WTC11 (cell line): ENCODE data around the gene FRMD4A.

Experiments used
- GRHL2 ChIP-seq: fragments of 250-450 bp; sonication (Bioruptor Pico); IDR thresholded peaks from 2 replicates; pipeline ENCODE4 v1.8.0; 2022; ENCODE audit warnings: mild to moderate bottlenecking, moderate library complexity; ENCODE audit not compliant: insufficient replicate concordance, severe bottlenecking
- SP1 ChIP-seq: sonication (generic); formaldehyde crosslinking; conservative IDR thresholded peaks from 2 replicates; pipeline ENCODE4 v1.8.1; 2022; ENCODE audit warnings: missing genetic modification reagents
- TF ChIP-seq, protein P1 (sequence below): fragments of 200-600 bp; IDR thresholded peaks from 2 replicates; pipeline ENCODE4 v1.8.0; 2022; ENCODE audit warnings: antibody characterized with exemption
- TF ChIP-seq, protein P2 (sequence below): sonication (generic); formaldehyde crosslinking; IDR thresholded peaks from 2 replicates; pipeline ENCODE4 v1.8.1; 2023; ENCODE audit warnings: mild to moderate bottlenecking, missing genetic modification reagents, borderline replicate concordance
- TF ChIP-seq, protein P3 (sequence below): sonication (generic); formaldehyde crosslinking; IDR thresholded peaks from 2 replicates; pipeline ENCODE4 v1.8.0; 2022; ENCODE audit warnings: mild to moderate bottlenecking, missing genetic modification reagents

DNA sequence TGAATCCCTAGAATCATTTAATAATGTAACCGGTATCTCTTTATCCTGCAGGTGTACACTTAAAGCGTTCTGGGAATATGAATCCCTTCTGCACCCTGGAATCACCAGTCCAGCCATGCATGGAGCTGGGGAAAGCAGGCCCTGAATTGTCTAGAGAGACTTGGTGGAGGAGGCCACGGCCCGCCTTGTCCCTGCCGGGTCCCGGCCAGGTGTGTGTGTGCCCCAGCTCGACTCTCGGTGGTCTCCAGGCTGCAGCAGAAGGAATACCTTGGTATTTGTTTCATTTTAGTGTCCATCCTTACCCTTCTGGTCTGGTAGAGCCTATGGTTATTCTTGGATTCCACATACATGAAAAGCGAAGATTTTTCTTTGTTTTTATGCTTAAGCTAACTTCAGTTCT, 685.9 kb downstream of the FRMD4A start:
- TF ChIP-seq, protein P1, sequence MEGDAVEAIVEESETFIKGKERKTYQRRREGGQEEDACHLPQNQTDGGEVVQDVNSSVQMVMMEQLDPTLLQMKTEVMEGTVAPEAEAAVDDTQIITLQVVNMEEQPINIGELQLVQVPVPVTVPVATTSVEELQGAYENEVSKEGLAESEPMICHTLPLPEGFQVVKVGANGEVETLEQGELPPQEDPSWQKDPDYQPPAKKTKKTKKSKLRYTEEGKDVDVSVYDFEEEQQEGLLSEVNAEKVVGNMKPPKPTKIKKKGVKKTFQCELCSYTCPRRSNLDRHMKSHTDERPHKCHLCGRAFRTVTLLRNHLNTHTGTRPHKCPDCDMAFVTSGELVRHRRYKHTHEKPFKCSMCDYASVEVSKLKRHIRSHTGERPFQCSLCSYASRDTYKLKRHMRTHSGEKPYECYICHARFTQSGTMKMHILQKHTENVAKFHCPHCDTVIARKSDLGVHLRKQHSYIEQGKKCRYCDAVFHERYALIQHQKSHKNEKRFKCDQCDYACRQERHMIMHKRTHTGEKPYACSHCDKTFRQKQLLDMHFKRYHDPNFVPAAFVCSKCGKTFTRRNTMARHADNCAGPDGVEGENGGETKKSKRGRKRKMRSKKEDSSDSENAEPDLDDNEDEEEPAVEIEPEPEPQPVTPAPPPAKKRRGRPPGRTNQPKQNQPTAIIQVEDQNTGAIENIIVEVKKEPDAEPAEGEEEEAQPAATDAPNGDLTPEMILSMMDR = no peak
- TF ChIP-seq, protein P2, sequence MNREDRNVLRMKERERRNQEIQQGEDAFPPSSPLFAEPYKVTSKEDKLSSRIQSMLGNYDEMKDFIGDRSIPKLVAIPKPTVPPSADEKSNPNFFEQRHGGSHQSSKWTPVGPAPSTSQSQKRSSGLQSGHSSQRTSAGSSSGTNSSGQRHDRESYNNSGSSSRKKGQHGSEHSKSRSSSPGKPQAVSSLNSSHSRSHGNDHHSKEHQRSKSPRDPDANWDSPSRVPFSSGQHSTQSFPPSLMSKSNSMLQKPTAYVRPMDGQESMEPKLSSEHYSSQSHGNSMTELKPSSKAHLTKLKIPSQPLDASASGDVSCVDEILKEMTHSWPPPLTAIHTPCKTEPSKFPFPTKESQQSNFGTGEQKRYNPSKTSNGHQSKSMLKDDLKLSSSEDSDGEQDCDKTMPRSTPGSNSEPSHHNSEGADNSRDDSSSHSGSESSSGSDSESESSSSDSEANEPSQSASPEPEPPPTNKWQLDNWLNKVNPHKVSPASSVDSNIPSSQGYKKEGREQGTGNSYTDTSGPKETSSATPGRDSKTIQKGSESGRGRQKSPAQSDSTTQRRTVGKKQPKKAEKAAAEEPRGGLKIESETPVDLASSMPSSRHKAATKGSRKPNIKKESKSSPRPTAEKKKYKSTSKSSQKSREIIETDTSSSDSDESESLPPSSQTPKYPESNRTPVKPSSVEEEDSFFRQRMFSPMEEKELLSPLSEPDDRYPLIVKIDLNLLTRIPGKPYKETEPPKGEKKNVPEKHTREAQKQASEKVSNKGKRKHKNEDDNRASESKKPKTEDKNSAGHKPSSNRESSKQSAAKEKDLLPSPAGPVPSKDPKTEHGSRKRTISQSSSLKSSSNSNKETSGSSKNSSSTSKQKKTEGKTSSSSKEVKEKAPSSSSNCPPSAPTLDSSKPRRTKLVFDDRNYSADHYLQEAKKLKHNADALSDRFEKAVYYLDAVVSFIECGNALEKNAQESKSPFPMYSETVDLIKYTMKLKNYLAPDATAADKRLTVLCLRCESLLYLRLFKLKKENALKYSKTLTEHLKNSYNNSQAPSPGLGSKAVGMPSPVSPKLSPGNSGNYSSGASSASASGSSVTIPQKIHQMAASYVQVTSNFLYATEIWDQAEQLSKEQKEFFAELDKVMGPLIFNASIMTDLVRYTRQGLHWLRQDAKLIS (CRISPR knock-in tag) = no peak
- TF ChIP-seq GRHL2 (CRISPR knock-in tag) = no peak
- no peak for TF ChIP-seq SP1
- TF ChIP-seq, protein P3, sequence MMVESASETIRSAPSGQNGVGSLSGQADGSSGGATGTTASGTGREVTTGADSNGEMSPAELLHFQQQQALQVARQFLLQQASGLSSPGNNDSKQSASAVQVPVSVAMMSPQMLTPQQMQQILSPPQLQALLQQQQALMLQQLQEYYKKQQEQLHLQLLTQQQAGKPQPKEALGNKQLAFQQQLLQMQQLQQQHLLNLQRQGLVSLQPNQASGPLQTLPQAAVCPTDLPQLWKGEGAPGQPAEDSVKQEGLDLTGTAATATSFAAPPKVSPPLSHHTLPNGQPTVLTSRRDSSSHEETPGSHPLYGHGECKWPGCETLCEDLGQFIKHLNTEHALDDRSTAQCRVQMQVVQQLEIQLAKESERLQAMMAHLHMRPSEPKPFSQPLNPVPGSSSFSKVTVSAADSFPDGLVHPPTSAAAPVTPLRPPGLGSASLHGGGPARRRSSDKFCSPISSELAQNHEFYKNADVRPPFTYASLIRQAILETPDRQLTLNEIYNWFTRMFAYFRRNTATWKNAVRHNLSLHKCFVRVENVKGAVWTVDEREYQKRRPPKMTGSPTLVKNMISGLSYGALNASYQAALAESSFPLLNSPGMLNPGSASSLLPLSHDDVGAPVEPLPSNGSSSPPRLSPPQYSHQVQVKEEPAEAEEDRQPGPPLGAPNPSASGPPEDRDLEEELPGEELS (CRISPR knock-in tag) = no peak
